NT2/D1 (cell line): ENCODE measurements around the gene OSMR.

Experiments
- DNase-seq: peaks from one replicate; pipeline ENCODE4 v3.0.0-alpha.2; 2011; ENCODE audit warnings: low read depth, low spot score
- H3K27me3 ChIP-seq: 2 replicates; pipeline ENCODE4 v1.6.0; 2011; ENCODE audit warnings: mild to moderate bottlenecking; ENCODE audit not compliant: insufficient read length, insufficient read depth
- H3K36me3 ChIP-seq: 2 replicates; pipeline ENCODE4 v1.6.1; 2011; ENCODE audit warnings: mild to moderate bottlenecking, low read length, mixed read lengths; ENCODE audit not compliant: insufficient read depth, insufficient read length
- H3K4me1 ChIP-seq: 2 replicates; pipeline ENCODE4 v1.5.1; 2011; ENCODE audit not compliant: insufficient read depth, insufficient read length
- H3K4me3 ChIP-seq: 2 replicates; pipeline ENCODE4 v1.5.1; 2011; ENCODE audit warnings: low read depth; ENCODE audit not compliant: insufficient read length
- H3K9ac ChIP-seq: 2 replicates; pipeline ENCODE4 v1.6.0; 2011; ENCODE audit warnings: low read depth; ENCODE audit not compliant: insufficient read length
- H3K9me3 ChIP-seq: 2 replicates; pipeline ENCODE4 v1.5.1; 2011; ENCODE audit warnings: mild to moderate bottlenecking, low read length; ENCODE audit not compliant: insufficient read depth
- SUZ12 ChIP-seq: IDR thresholded peaks from 2 replicates; pipeline ENCODE4 v1.6.1; 2011; ENCODE audit not compliant: insufficient read length, insufficient read depth; ENCODE audit errors: extremely low read depth
- YY1 ChIP-seq: IDR thresholded peaks from 2 replicates; pipeline ENCODE4 v1.6.1; 2011; ENCODE audit not compliant: insufficient read length, insufficient read depth
- ZNF274 ChIP-seq: IDR thresholded peaks from 2 replicates; pipeline ENCODE4 v1.6.1; 2011; ENCODE audit warnings: mild to moderate bottlenecking, low read depth, low read length

Gene OSMR

DNA sequence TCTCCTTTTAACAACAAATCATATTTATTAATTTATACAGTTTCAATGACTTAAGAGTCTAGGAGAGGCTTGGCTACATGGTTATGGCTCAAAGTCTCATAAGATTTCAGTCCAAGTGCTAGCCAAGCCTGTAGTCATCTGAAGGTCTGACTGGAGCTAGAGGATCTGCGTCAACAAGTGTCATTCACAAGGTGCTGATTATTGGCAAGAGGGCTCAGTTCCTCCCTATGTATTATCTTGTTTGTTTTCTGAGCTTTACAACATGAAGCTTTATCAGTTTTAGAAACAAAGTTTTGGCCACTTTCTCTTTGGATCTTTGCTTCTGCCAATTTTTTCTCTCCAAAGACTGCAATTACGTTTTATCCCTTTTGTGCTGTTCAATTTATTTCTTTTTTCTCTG is 133.7 kb downstream of the OSMR start:
- H3K4me1 ChIP-seq = no peaks in the 10 kb centered on the region
- no peak overlapping the region for H3K4me3 ChIP-seq
- H3K36me3 ChIP-seq = no peaks in the 10 kb centered on the region
- DNase-seq = no peak
- H3K9me3 ChIP-seq = no peaks in the 10 kb centered on the region
- H3K27me3 ChIP-seq = no peaks in the 10 kb centered on the region
- H3K9ac ChIP-seq = no peak overlapping the region
- TF ChIP-seq ZNF274 (no peak), YY1 (no peak), SUZ12 (no peak)
